VCaP (cell line): ENCODE results near the gene LCE2A.
"Not testable (repeated sequence)": the region's sequence is repeated elsewhere in the genome, so short reads cannot be mapped to it uniquely, and the experiment has no call there.

ENCODE experiments used
- H3K27ac ChIP-seq: fragments of 450-650 bp; 2 replicates; pipeline ENCODE4 v1.5.1; 2017
- TF ChIP-seq, protein P1 (sequence below): fragments of 450-650 bp; conservative IDR thresholded peaks from 2 replicates; pipeline ENCODE4 v1.5.1; 2017; ENCODE audit warnings: mild to moderate bottlenecking, moderate library complexity

The LCE2A gene

DNA sequence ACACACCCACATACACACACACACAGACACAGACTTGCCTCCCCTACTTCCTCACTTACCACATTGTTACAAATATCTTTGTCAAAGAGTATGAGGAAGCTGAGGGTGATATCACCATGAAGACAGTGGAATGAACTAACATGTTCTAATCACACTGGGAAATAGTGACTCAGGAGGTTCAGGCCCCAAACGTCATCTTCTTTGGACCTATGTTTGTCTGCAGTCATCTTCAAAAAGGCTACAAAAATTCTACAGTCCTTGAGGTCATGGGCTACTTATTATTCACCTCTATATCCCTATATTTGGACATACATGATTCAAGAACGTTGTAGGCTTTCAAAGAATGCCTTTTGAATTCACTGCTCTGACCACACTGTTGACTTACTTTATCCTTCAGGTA is 25.1 kb upstream of the LCE2A start:
- no peak overlapping the region for H3K27ac ChIP-seq
- TF ChIP-seq, protein P1, sequence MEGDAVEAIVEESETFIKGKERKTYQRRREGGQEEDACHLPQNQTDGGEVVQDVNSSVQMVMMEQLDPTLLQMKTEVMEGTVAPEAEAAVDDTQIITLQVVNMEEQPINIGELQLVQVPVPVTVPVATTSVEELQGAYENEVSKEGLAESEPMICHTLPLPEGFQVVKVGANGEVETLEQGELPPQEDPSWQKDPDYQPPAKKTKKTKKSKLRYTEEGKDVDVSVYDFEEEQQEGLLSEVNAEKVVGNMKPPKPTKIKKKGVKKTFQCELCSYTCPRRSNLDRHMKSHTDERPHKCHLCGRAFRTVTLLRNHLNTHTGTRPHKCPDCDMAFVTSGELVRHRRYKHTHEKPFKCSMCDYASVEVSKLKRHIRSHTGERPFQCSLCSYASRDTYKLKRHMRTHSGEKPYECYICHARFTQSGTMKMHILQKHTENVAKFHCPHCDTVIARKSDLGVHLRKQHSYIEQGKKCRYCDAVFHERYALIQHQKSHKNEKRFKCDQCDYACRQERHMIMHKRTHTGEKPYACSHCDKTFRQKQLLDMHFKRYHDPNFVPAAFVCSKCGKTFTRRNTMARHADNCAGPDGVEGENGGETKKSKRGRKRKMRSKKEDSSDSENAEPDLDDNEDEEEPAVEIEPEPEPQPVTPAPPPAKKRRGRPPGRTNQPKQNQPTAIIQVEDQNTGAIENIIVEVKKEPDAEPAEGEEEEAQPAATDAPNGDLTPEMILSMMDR = no peak

DNA sequence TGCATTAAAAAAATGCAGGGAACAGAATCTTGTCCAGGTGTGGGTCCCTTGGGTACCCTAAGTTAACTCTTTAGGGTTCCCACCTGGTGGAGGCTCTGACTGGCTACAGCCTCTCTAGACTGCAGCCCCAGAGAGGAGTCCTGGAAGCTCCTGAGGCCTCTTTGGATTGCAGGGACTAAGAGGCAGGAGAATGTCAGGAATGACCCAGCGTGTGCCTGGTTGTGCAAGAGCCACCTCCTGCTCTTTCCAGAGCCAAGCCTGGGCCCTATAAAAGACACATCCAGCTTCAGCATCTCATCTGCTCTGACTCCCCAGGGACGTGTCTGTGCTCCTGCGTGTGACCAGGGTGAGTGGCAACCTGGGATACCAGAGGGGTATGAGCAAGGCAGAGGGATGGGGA is 23.2 kb upstream of the LCE2A start, which contains the start of gene LCE2C:
TSS of gene LCE2C (plus strand) at position 297 of the 400 bp plus-strand sequence. CDS start 737 bp downstream, outside the sequence.
- not testable (repeated sequence) for H3K27ac ChIP-seq

GRCh38 chr1:152679459-152679858 is 18.7 kb upstream of the LCE2A start:
- no peak overlapping the region for H3K27ac ChIP-seq
- TF ChIP-seq, protein P1 = no peak

DNA sequence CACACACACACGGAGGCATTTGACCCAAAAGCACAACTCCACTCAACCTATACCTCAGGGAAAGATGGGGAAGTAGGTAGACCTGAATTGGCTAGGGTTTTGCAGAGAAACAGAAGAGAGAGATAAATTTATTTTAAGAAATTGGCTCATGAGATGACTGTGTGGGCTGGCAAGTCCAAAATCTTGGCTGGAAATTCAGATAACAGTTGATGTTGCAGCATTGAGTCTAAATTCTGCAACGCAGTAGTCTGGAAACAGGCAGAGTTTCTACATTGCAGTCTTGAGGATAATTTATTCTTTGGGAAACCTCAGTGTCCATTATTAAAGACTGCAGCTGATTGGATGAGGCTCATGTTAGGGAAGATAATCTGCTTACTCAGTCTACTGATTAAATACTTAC is 16.5 kb upstream of the LCE2A start:
- H3K27ac ChIP-seq = no peak overlapping the region
- TF ChIP-seq, protein P1 = no peak

- TF ChIP-seq, protein P1 = no peak
- H3K27ac ChIP-seq = no peak overlapping the region
Observed at GRCh38 chr1:152683846-152684245, 14.3 kb upstream of the LCE2A start.

DNA sequence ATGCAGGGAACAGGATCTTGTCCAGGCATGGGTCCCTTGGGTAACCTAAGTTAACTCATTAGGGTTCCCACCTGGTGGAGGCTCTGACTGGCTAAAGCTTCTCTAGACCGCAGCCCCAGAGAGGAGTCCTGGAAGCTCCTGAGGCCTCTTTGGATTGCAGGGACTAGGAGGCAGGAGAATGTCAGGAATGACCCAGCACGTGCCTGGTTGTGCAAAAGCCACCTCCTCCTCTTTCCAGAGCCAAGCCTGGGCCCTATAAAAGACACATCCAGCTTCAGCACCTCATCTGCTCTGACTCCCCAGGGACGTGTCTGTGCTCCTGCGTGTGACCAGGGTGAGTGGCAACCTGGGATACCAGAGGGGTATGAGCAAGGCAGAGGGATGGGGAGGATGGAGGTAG is 12.3 kb upstream of the LCE2A start, which contains the start of gene LCE2B:
TSS of gene LCE2B (plus strand) at position 301 of the 400 bp plus-strand sequence. CDS start 721 bp downstream, outside the sequence.
- not testable (repeated sequence) for H3K27ac ChIP-seq

- TF ChIP-seq, protein P1 = no peak
- no peak overlapping the region for H3K27ac ChIP-seq
Observed at GRCh38 chr1:152699746-152700145, 1.6 kb downstream of the LCE2A start.

- no peak within 1 kb of the TSS for H3K27ac ChIP-seq
- TF ChIP-seq, protein P1 = no peak
Observed at GRCh38 chr1:152707860-152708259, 9.7 kb downstream of the LCE2A start, which contains the start of gene LCE4A. Gene LCE4A (plus strand): TSS chr1:152708160. CDS start chr1:152709076, 916 bp downstream.

- TF ChIP-seq, protein P1 = no peak
- H3K27ac ChIP-seq = no peak overlapping the region
Observed at GRCh38 chr1:152718238-152718637, 20.1 kb downstream of the LCE2A start.
